HG03064 (cell line): ENCODE measurements around the gene CD33.
"Not testable (repeated sequence)": the region's sequence is repeated elsewhere in the genome, so short reads cannot be mapped to it uniquely, and the experiment has no call there.

ENCODE experiments used
- ATAC-seq: cut with Tn5 transposase; IDR thresholded peaks from one replicate; pipeline ENCODE4 v1.9.1; 2021; ENCODE audit warnings: low read depth; ENCODE audit not compliant: unreplicated experiment

CD33 gene

GRCh38 chr19:51224898-51225393 lies at the start of gene CD33:
Gene CD33 (plus strand): TSS chr19:51225080. CDS start chr19:51225119, 39 bp downstream.
- ATAC-seq = not testable (repeated sequence)

- ATAC-seq = no peak
Observed at GRCh38 chr19:51179256-51179655, 45.6 kb upstream of the CD33 start.

- ATAC-seq = no peak
Observed at GRCh38 chr19:51181377-51181912, 43.4 kb upstream of the CD33 start.

- no peak for ATAC-seq
Observed at GRCh38 chr19:51181913-51182419, 42.9 kb upstream of the CD33 start.

- no peak for ATAC-seq
Observed at GRCh38 chr19:51183629-51184028, 41.3 kb upstream of the CD33 start.

GRCh38 chr19:51185069-51185867 lies 39.6 kb upstream of the CD33 start:
- ATAC-seq = no peak

GRCh38 chr19:51185868-51186215 lies 39.0 kb upstream of the CD33 start:
- no peak for ATAC-seq

GRCh38 chr19:51186323-51186722 lies 38.6 kb upstream of the CD33 start:
- no peak for ATAC-seq

- ATAC-seq = no peak
Observed at GRCh38 chr19:51187395-51188226, 37.3 kb upstream of the CD33 start.

DNA sequence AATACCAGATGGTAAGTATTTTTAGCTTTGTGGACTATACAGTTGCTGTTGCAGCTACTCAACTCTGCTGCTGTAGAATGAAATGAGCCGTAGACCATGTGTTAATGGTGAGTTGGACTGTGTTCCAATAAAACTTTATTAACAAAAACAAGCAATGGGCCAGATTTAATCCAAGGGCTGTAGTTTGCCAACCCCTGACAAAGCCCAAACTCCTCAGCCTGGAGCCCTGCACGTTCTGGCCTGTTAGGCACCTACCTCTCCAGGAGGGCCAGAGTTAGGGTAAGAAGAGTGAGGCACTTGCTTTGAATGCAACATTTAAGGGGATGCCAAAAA lies 36.7 kb upstream of the CD33 start:
- no peak for ATAC-seq

DNA sequence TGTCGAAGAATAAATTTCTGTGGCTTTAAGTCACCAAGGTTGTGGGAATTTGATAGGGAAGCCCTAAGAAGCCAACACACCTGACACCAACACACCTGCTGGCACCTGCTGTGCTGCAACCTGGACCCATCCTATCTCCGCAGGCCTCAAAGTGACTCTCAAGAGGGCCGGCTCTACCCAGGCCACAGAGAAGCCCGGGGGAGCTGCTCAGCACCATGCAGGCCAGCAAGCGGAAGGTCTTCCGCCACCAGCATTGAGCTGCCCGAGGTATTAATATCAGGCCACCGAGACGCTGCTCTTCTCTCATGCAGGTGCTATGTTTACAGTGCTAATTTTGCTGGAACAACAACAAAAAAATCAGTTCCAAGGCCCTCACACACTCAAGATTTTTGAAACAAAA lies 32.2 kb upstream of the CD33 start:
- ATAC-seq = no peak

GRCh38 chr19:51194527-51195315 lies 30.2 kb upstream of the CD33 start:
- no peak for ATAC-seq

GRCh38 chr19:51195316-51195586 lies 29.6 kb upstream of the CD33 start:
- no peak for ATAC-seq

- no peak for ATAC-seq
Observed at GRCh38 chr19:51195616-51196015, 29.3 kb upstream of the CD33 start.

- ATAC-seq = no peak
Observed at GRCh38 chr19:51196181-51196580, 28.7 kb upstream of the CD33 start.

GRCh38 chr19:51198641-51199040 lies 26.2 kb upstream of the CD33 start:
- ATAC-seq = no peak

DNA sequence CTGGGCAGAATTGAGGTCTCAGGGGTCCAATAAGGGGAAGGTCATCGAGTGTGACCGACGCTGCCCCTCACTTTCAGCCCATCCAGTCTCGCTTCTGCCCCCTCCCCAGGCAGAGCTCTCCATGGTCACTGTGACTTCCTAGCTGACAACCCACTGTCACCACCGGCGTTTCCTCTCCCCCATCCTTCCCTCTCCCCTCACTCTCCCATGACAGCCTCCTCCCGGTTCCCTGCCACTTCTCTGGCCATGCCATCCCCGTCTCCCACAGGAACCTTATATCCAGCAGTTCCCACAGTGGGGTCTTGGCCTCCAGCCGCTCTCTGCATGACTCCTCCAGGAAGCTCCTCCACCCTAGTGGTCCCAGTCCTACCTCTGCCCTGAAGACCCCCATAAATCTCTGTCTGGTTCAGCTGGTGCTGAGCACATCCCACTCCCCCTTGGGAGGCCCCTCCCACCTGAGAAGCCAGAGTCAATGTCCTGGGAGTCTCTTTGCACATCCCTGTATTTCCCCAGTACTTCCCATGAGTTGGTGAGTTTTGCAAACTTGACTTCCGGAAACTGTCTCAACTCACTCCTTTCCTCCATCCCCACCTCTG lies 24.7 kb upstream of the CD33 start:
- no peak for ATAC-seq

DNA sequence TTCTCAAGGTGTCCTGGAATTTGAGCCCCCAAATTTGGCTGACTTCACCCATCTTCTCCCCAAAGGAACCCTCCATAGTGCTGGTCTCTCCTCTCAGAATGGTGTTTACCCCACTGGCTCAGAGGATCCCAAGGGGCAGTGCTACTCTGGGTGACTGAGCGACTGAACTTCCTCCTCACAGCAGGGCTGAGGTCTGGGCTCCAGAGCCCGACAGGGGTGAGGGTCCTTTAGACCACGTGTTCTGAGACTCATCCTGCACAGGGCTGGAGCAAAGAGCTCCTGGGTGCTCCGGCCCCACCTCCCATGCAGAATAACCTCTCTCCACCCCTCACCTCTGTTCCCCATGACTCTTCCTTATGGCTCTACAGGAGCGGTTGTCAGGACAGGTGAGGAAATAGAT lies 23.2 kb upstream of the CD33 start:
- no peak for ATAC-seq

- no peak for ATAC-seq
Observed at GRCh38 chr19:51203916-51204315, 21.0 kb upstream of the CD33 start.

- ATAC-seq = no peak
Observed at GRCh38 chr19:51204321-51204720, 20.6 kb upstream of the CD33 start.
